Kasumi-1 (cell line): ENCODE data around the gene IGSF8.

Experiments used
- DNase-seq, 2 experiments: peaks; one replicate each; lab custom pipeline; 2025; lab: John Stamatoyannopoulos, UW

The IGSF8 gene

GRCh38 chr1:160086456-160086892 lies 11.9 kb downstream of the IGSF8 start:
- no peak for DNase-seq

- DNase-seq, result peak; percentile 74 to 89
Measured at GRCh38 chr1:160085686-160086455, 12.5 kb downstream of the IGSF8 start.

GRCh38 chr1:160084771-160085321 lies 13.6 kb downstream of the IGSF8 start:
- no peak for DNase-seq

- peak in 1 of 2 experiments; percentile 13 for DNase-seq
Measured at GRCh38 chr1:160083968-160084770, 14.2 kb downstream of the IGSF8 start.

DNA sequence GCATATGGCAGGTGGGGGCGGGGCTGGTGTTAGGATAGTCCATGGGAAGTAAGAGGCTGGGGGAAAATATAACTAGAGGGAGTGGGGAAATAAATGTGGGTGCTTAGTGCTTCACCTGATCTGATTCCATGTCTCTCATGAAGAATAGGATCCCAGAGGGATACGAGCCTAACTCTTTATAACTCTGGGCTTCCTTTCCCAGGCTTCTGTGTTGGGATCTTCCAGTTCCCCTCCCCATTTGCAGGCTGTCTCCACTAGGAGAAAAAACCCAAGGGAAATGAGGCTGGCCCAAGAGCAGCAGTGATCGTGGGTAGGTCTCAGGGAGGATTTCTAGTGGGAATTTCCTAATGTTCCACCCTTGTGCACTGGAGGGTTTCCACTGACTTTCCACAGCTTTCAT lies 15.5 kb downstream of the IGSF8 start:
- no peak for DNase-seq

DNA sequence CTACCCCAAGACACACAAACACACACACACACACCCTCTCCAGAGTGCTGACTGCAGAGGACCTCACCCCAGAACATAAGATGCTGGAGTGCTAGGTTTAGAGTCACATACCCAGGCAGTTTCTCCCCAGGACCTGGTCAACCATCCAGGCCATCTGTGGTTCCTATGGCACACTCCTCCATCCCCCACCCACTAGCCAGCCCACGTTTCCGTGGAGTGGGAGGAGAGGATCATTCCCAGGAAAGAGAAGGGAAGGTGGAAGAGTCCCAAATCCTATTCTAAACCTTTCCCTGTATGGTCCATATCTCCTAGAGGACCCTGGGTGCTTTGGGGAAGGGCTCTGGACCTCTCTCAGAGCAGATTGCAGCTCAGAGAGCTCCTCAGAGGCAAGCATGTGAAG lies 15.9 kb downstream of the IGSF8 start:
- no peak for DNase-seq

DNA sequence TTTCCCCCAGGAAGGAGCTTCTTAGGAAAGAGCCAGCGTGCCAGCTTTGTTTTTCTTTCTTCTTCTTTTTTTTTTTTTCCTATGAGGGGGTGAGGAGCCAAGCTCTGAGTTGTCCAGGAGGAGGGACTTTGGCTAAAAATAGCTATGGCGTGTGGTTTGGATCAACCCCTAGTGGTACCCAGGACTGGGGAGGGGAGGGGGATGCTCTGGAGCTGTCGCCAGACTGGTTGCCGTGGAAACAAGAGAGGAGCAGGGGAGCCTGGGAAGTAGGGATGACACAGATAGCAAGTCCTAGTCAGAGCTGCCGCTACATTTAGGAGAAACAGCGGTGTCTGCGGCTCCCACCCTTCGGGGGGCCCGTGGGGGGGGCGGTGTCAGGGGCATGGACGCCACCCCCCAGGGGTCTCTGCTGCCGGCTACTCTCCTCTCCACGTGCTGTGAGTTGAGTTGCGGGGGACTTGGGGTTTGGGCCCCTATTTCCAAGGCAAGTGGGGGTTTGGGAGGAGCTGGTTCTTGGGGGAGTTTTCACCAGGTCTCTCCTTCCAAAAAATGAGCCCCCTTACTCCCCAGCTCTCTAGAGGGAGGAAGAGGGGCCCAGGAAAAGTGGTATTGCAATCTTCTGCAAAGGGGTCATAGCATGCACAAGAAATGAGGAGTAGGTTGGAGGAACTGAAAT lies 17.0 kb downstream of the IGSF8 start, which contains the start of gene KCNJ9:
TSS of gene KCNJ9 (plus strand) at position 278 of the 676 bp plus-strand sequence. CDS start 2,493 bp downstream, outside the sequence.
- no peak for DNase-seq

DNA sequence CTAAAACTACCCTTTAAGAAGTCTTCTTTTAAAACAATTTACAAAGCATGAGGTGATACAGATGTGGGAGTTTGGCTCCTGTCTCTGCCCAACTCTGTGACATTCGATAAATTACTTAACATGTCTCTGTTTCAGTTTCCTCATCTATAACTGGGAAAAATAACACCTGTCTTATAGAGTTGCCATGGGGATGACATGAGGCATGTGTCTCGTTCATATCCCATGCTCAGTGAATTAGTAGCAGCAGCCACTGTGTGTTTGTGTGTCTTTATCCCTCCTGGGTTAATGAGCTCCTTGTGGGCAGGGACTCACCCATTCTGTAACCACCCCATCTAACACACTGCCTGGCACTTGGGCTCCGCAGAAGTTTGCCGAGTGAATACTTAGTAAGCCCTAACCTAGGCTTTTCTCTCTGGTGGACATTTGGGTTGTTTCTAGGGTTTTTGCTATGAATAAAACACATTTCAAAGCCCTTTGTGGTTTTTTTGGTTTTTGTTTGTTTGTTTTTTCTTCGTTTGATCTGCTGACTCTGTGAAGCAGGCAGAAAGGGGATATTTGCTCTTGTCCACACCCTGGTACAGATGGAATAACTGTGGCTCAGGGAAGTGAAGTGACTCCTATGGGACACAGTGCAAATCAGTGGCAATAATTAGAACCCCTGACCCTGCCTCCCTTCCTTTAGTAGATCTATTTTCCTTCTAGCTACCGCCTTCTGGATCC lies 17.9 kb downstream of the IGSF8 start:
- no peak for DNase-seq

DNA sequence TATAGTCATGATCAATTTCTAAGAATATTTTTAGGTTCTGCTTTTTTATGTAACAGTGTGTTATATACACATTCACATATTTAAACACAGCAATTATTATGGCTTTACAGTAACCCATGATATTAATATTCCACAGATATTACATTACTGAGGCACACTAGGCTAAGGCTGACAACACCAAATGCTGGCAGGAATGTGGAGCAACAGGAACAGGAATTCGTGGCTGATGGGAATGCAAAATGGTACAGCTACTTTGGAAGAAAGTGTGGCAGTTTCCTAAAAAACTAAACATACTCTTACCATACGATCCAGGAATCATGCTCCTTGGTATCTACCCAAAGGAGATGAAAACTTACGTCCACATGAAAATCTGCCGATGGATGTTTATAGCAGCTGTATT lies 19.0 kb downstream of the IGSF8 start:
- DNase-seq, result no peak

- peak; percentile 34 to 65 for DNase-seq
Measured at GRCh38 chr1:160078512-160079195, 19.8 kb downstream of the IGSF8 start.

DNA sequence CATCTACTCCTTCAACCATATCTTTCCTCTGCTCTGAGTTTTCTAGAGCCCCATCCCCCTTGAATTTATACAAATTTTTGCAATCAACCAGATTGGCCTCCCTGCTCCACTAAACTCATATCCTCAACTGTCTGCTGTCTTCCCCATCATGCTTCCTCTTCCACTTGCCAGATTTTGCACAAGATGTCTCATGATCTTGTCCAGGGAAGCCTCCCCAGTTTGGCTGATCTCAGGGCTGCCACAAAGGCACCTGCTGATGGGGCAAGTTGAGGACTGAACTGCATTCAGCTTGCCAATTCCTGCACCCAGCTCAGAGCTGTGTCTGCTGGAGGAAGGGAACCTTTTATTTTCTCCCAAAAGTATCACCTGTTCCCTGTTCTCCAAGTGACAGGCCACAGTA lies 20.9 kb downstream of the IGSF8 start:
- DNase-seq, result no peak

- DNase-seq, result no peak
Measured at GRCh38 chr1:160076295-160076694, 22.1 kb downstream of the IGSF8 start.

- no peak for DNase-seq
Measured at GRCh38 chr1:160075836-160076235, 22.6 kb downstream of the IGSF8 start.

DNA sequence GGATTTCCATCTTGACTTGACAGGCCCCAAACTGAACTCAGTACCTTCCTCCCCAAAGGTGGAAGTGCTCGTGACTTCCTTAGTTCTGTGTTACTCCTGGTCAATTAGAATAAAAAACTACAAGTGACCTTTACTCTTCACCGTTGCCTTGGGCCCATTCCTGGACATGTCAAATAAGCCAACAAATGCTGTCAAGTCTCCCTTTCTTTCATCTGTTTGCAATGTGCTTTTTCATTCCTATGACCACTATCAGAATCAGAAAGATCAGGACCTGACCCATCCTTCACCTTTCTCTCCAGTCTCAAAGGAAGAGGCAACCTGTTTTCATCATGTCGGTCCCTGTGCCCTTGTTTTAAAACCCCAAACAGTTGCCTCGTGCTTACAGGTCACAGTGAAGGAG lies 23.6 kb downstream of the IGSF8 start:
- DNase-seq, result no peak

GRCh38 chr1:160071289-160071688 lies 27.1 kb downstream of the IGSF8 start:
- DNase-seq, result no peak

DNA sequence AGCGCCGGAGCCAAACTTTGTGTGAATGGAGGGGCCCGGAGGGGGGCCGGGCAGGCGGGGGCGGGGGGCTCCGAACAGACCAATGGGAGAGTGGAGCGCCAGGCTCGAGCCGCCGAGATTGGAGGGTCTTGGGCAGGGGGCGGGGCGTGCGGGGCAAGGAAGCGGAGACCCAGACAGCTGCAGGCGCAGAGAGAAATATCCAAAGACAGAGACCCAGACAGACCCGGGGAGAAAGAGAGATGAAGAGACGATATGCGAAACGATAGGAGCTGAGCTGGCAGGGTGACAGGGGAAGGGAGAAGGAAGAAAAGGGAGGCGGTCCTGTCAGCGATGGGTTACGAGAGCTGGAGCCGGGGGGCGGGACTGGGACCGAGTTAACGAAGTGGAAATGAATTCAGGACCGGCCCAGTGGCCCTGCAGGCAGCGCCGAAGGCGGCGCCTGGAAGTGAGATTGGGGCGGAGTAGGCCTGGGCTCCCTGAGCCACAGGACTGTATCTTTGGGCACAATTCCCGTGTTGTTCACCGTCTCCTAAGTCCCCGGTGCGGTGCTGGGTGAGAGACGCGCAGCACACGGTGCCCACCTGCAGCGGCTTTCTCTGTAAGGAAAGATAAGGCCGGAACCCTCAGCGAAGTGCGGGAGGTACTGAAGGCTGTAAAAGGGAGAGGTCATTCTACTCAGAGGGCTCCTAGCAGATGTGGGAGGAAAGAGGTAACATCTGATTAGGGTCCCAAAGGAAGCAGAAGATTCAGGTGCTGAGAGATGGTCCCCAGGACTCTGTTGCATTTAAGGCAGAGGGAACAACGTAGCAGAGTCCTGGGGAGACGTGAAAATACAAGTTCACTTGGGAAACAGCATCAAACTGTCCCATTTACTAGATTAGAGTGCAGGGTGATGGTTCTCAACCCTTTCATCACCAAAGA lies 27.9 kb downstream of the IGSF8 start:
- DNase-seq, result peak; percentile 35 to 73

GRCh38 chr1:160069460-160070231 lies 28.8 kb downstream of the IGSF8 start, which contains the start of gene KCNJ10:
Gene KCNJ10 (minus strand): TSS chr1:160070160. CDS start chr1:160042532, 27,628 bp downstream.
- no peak for DNase-seq

DNA sequence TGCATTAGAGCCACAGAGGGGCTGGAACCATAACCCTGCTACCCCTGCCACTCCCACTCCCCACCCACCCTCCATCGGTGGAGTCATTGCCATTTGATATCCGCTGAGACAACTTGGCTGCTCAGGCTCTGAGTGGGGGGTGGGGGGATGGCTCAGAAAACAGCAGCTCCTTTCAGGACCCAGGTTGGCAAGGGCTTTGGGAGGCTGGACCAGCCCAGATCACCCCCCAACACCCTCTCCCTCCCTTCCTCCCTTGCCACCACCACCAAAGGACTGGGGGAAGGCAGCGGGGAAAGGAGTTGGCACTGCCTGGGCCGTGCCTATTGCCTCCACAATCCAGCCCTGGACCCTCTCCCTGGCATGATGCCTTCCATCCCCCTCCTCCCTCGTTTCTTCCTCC lies 30.2 kb downstream of the IGSF8 start:
- DNase-seq, result no peak
